RKO (cell line): ENCODE measurements around the gene CST11.
"Not testable (repeated sequence)": the region's sequence is repeated elsewhere in the genome, so short reads cannot be mapped to it uniquely, and the experiment has no call there.

Experiments used
- DNase-seq: peaks from one replicate; pipeline ENCODE4 v3.0.0-alpha.2; 2016; ENCODE audit warnings: low spot score

The CST11 gene, protein sequence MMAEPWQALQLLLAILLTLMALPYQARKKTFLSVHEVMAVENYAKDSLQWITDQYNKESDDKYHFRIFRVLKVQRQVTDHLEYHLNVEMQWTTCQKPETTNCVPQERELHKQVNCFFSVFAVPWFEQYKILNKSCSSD

DNA sequence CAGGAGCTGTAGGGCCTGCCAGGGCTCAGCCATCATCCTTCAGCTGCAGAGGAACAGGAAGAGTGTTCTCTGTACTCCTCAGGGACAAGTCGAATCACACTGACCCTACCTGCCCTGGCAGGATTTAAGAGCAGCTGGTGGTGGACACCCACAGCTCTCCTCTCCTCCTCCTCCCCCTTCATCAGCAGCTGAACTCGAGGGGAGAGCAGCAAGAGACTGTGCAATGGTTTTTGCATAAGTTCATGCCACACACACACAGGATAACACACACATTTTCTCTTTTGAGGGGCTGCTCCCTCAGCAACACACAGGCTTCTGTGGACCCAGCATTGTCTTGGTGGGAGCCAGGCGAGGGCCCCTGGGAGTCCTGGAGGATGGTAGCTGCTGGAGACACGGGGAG, at the start of gene CST11:
TSS of gene CST11 (minus strand) at position 101 of the 400 bp plus-strand sequence. CDS start at position 36, 65 bp downstream.
- no peak for DNase-seq

DNA sequence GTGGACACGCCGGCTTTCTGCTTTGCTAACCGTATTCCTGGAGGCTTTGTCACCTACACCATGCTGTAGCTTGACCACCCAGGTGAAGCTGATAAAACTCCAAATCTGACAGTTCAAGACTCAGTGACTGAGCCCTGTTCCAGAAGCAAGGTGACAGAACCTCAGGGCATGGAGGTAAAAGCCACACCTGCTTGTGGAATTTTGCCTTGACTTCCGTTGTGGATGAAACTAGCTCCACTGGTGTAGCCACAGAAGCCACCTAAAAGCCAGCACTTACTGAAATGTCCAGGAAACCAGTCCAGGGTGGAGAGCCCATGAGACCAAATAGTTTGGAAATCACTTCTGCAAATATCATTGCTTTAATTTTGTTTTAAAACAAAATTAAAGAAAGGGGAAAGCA, 49.2 kb upstream of the CST11 start:
- DNase-seq, result no peak

DNA sequence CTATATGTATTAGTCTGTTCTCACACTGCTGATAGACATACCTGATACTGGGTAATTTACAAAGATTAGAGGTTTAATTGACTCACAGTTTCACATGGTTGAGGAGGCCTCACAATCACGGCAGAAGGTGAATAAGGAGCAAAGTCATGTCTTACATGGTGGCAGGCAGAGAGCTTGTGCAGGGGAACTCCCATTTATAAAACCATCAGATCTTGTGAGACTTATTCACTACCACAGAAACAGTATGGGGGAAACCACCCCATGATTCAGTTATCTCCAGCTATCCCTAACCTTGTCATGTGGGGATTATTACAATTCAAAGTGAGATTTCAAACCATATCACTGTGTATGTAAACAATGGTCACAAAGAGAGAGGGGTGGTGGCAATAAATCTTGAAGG, 44.9 kb upstream of the CST11 start:
- DNase-seq, result no peak

DNA sequence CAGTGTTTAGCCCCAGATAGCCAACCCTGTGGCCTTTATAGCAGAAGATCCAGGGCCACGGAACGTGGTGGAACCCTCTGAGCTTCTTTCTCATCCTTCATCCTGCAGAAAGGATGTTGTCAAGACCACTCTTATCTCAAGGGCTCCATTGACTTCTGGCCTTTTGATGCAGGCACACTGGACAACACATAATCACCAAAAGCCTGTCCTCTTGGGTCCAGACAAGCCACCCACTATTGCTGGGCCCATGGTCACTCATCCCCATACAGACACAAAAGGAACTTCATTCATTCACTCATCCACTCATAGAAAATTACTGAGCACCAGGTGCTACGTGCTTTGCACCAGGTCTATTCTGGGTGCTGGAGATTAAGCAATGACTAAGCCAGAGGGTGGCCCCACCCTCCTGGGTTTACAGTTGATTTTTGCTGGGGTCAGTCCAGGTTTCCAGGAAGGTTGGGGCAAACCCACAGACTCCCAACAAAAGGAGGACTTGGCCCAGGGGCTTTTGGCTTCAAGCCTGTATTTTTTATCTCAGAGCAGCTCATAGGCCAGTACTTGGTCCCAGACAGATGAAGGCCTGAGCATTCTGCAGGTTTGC, 40.6 kb upstream of the CST11 start:
- DNase-seq, result no peak

DNA sequence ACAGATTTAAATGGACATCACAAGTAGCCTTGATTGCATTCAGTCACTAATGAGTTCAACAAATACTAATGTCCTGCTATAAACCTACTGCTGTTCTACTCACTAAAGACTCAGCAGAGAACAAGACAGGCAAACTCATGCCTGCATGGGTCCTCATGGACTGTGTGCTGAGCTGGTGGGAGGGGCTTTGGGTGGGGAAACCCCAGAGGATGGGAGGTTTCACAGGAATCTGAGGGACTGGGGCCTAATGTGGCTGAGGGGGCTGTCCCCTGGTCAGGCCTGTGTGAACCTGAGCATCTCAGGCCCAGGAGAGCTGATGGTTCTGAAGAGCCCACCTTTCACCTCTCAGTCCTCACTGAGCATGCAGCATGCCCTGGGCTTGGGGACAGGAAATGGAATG, 39.6 kb upstream of the CST11 start:
- DNase-seq, result no peak

DNA sequence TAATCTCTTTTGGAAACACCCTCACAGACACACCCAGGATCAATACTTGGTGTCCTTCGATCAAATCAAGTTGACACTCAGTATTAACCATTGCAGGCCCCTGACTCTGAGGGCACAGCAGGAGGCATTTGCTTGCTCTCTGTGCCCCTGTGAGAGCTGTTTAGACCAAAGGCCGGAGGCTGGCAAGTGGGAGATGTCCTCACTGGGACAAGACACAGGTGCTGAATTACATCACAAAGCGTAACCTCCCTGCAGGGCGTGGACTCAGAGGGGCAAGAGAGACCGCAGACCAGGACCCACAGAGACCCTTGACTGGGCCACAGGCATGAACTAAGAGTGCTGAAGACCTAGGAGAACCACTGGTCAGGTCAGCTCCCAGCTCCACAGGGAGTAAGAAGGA, 38.1 kb upstream of the CST11 start, which contains the start of gene CST8:
TSS of gene CST8 (plus strand) at position 301 of the 400 bp plus-strand sequence. CDS start 551 bp downstream, outside the sequence.
- no peak for DNase-seq

DNA sequence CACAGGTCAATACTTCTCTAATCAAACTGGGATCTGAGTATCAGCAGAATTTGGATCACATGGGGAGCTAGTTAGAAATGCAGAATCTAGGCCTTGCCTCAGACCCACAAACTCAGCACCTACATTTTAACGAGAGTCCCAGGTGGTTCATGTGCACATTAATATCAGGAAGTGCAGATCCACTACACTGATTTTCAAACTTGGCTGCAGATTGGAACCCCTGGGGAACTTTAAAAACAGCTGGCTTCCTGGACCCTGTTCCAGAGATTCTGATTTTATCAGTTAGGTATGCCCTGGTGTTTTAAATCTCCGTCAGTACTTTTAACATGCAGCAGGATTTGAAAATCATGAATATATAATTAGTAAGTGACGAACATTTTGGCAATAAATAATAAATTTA, 36.3 kb upstream of the CST11 start:
- no peak for DNase-seq

DNA sequence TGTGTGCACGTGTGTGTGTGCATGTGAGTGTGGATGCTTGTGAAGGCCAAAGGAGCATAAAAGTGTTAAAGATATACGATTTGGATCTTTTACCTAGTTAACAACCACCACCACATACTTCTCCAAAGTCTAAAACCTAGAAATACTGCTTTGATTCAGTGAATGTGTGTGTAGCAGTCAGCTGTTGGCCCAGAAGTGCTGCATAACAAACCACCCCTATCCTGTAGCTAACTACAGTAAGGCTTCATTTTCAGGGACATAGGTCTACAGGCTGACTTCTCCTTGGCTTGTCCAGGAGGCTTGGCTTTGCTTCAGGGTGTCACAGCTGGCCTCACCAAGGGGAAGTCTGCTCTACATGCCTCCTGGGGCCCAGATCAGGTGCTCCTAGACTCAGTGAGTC, 35.8 kb upstream of the CST11 start:
- no peak for DNase-seq

DNA sequence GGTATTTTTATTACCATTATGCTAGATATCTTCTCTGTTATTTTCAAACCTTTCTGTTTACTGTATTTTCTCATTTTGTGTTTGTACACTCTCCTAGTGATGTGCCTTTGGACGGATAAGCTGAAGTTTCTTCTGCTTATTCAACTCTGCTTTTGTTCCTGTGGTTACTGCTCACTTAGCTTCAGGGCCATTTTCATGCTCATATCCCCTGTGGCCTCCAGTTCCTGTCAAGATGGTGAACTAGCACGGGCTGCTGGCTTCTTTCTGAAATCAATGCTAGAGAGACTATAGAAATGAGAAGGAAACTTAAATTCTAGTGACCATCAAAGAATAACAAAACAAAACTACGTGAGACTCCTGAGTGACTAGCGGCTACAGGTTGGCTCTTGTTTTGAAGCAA, 31.4 kb upstream of the CST11 start:
- DNase-seq, result no peak

DNA sequence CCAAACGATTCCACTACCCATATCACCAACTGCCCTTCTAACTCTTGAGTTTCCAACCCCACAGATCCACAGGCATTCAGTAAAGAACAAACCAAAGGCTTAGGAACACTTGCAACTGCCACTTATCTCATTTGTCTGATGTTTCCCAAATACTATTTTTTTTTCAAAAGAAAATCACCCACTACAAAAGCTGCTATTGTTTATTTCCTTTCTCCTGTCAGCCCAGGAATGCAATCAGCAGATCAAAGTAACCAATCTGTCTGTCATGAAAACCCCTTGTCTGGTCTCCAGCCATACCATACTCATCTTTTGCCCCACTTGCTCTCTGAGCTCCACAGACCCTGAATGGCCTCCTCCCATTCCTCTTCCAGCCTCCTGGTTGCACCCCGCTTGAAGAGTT, 29.5 kb upstream of the CST11 start:
- DNase-seq, result no peak

DNA sequence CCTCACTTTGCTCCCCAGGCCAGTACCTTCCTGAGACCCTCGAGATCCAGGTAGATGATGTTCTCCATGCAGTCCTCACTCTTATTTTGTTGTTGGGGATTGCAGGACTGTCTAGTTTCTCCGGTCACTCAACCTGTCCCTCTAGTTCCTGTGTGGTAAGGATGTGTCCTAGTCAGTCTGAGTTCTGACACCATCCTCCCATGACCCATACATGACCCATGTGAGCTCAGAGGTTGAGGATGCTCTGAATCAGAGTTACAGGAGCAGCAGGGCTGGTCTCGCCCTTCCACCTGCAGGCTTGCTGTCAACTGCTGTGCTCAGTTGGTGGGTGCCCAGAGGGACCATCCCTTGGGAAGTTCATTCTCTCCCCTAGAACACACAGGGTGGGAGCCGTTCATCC, 26.4 kb upstream of the CST11 start:
- no peak for DNase-seq

DNA sequence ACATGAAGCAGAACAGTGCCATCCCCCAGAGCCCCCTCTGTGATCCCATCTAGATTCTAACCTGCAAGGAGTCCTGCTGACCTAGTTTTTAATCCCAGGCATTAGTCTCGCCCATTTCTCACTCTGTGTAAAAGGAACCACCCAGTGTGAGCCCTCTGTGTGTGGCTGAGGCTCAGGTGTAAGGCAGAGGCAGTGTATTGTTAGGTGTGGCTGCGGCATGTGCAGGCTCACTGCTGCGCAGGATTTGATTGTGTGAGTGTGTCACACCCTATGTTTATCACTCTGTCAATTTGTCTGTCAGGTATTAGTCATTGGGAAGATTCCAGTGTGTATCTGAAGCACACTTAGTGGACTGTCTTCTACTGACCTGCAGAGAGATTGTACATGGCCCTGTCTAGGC, 24.5 kb upstream of the CST11 start:
- no peak for DNase-seq

DNA sequence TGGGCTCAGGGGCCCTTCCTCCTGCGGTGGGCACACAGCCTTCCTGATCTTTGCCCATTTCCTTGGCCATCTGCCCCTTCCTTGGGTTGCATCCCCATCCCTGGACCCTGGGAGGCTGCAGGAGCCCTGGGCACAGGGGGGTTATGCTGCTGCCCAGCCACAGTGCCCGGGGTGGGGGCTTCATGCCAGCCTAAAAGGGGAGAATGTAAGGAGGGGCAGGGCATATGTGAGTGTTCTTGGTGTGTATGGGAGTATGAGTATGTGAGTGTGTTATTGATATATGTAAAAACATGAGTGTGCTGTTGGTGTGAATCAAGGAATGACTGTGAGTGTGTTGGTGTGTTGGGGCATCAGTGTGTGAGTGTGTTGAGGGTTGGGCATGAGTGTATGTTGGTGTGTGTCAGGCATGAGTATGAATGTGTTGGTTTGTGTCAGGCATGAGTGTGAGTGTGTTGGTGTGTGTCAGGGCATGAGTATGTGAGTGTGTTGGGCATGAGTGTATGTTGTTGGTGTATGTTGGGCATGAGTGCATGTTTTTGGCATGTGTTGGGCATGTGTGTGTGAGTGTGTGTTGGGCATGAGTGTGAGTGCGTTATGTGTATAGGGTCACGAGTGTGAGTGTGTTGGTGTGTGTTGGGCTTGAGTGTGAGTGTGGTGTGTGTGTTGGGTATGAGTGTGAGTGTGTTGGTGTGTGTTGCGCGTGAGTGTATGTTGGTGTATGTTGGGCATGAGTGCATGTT, 23.5 kb upstream of the CST11 start:
- no peak for DNase-seq

DNA sequence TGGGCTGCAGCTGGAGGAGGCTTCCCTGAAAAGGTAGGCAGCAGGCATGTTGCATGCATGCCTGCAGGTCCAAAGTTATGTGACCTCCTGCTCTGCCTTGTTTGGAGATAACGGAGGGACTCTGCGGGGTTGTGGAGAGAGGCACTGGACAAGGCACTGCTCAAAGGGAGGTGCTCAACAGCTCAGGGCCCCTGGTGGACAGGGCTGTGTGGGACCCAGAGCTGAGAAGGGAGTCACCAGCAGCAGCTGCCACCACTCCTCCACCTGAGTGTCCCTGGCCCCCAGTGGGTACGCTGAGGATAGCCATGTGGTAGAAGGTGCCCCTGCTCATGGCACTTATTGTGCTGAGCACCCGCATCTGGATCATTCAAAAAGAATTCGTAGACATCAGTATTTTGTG, 22.7 kb upstream of the CST11 start:
- no peak for DNase-seq

DNA sequence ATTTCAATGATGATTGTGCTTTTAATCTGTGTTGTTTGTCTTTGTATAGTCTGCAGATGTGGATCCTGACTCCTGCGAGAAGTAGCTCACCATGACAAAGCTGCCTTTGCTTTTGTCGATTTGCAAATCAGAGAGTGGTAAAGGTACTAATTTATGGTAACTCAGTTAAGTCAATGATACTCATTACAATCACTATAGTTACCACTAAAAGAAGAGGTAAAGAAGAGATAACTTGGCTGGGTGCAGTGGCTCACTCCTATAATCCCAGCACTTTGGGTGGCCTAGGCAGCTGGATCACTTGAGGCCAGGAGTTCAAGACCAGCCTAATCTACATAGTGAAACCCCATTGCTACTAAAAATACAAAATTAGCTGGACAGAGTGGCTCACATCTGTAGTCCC, 20.6 kb upstream of the CST11 start:
- not testable (repeated sequence) for DNase-seq

DNA sequence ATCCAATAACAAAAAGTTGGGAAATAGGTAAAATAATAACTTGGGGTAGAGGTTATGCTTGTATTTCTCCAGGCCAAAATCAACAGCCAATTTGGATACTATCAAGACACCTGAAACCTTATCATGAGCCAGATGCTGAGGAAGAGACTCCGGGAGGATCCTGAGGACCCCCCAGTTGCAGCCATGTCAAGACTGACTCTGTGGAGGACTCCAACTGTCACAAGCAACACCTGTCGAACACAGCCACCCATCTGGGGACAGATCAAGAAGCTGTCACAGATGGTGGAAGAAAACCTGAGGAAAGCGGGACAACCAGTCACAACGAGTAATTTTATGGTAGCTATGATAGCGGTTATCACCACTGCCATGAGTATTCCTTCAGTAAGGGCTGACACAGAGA, 19.6 kb upstream of the CST11 start:
- DNase-seq, result not testable (repeated sequence)

DNA sequence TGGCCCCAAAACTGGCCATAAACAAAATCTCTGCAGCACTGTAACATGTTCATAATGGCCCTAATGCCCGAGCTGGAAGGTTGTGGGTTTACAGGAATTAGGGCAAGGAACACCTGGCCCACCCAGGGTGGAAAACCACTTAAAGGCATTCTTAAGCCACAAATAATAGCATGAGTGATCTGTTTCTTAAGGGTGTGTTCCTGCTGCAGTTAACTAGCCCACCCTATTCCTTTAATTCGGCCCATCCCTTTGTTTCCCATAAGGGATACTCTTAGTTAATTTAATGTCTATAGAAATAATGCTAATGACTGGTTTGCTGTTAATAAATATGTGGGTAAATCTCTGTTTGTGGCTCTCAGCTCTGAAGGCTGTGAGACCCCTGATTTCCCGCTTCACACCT, 14.3 kb upstream of the CST11 start:
- DNase-seq, result not testable (repeated sequence)

DNA sequence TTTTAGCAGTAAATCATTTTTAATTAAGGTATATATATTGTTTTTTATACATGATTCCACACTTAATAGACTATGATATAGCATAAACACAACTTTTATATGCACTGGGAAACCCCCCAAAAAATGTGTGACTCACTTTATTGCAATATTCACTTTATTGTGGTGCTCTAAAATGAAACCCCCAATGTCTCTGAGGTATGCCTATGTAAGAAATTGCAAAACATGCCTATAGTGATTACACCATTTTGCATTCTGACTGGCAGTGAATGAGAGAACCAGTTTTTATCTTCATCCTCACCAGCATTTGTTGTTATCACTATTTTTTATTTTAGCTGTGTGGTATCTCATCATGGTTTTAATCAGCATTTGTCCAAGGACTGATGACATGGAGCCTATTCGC, 8.5 kb upstream of the CST11 start:
- DNase-seq, result no peak

DNA sequence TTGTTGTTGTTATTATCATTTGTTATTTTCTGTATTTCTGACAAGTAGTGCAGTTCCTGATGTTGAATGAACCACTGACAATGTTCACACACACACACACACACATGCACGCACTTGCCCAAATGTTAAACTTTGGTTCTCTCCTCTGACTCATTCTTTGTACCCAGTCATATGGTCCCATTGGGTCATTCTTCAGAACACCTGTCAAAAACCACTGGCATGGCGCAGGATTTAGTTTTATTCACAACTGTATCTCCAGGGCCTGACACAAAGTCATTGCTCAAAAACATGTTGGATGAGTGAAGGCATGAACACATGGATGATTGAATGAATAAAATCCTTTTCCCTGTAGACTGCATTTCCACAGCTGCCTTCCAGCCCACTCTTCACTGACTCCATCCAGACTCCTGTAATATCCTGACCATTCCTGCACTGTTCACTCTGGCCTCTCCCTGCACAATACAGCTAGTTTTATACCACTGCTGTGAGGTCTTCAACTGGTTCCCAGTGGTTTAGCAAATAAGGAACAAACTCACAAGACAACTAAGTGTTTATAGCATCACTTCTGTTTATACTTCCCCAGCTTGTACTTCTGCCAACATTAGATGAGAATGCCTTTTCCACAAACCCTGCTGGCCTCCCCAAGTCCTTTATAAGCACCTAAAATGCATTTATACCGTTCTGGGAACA, 6.9 kb upstream of the CST11 start:
- DNase-seq, result no peak

DNA sequence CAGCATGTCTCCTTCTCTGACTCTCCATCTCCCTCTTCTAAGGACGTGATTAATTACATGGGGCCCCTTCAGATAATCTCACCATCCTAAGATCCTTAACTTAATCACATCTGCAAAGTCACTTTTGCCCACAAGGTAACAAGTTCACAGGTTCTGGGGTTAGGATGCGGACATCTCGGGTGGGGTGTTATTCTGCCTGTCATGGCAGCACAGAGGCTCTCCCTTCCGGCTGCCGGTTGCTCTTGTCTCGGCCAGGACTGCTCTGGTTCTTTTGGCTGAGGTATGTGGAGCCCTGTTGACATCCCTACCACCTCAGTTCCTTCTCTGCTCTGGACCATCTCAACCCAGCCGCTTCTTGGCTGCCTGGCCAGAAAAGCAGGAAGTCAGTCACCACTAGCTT, 4.2 kb upstream of the CST11 start:
- DNase-seq, result no peak

DNA sequence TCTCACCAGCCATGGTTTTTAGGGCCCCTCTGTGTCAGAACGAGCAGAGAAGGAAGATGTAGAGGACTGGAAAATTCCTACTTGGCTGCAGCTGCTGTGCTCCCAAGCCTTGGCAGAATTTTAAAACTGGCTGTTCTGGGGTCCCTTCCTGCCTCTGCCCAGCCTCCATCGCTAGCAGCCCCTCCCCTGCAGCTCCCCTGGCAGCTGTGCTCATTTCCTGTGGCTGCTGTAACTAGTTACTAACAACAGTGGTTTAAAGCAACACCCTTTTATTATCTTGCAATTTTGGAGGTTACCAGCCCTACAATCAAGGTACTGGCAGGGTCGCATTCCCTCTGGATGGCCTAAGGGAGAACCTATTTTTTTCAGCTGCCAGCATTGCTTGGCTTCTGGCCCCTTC, 3.7 kb upstream of the CST11 start:
- DNase-seq, result no peak

DNA sequence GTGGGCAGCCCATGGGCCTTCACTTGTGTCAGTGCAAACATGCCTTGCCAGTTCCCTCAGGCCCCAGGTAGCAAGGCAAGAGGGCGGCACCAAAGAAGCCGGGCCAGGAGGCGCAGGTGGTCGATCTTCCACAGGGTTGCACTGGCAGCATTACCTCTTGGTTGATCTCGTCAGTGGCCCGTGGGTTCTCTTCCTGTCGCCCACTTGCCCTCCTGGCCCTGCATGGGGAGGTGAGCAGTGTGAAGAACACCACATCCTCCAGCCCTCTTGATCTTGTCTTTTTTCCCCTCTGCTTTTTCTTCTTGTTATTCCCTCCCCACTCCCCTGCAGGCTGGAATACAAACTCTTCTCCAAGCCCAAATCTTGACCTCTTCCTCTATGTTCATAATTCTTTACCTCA, 3.0 kb upstream of the CST11 start:
- DNase-seq, result no peak

DNA sequence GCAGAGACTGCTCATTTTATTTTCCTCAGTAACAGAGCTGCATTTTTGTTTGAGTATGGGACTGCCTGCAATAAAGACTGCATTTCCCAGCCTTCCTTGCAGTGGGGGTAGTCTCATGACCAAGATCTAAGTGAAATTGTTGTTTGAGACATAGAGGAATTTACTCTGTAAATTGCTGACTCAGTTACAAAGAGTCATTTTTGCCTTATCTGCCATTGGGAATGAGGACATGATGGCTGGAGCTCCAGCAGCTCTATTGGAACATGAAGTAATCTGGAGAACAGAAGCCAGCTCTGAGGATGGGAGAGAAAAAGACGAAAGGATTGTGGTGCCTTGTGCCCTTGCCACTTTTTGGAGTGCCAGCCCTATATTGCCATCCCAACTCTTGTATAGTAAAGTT, 2.1 kb upstream of the CST11 start:
- no peak for DNase-seq
